Stimulated activated naive CD8-positive, alpha-beta T cell treated with anti-CD3 and anti-CD28 coated beads, Interleukin-15, amount 100 ng/mL, for 72 hours (primary cell): ENCODE data around the gene XRCC6.

ENCODE experiments used
- ATAC-seq: fragments of 150-1000 bp; cut with Tn5 transposase; 2 replicates; pipeline ENCODE4 v1.10.0; 2021; ENCODE audit warnings: mild to moderate bottlenecking, moderate library complexity
- DNase-seq, 2 donors: peaks; one replicate each; pipeline ENCODE4 v3.0.0; 2021 to 2022
- H3K27ac Mint-ChIP-seq, 2 donors: one replicate each; pipeline ENCODE4 v1.8.0; 2022; ENCODE audit warnings: mild to moderate bottlenecking in 2 of 2, mixed read lengths in 2 of 2, moderate library complexity in 2 of 2
- H3K27me3 Mint-ChIP-seq: one replicate; pipeline ENCODE4 v1.8.0; 2022; ENCODE audit warnings: mixed read lengths
- H3K4me1 Mint-ChIP-seq: one replicate; pipeline ENCODE4 v1.8.0; 2022; ENCODE audit warnings: mild to moderate bottlenecking, mixed read lengths
- H3K4me3 Mint-ChIP-seq, 2 donors: one replicate each; pipeline ENCODE4 v1.8.0; 2022; ENCODE audit warnings: mild to moderate bottlenecking in 2 of 2, mixed read lengths in 2 of 2, moderate library complexity in 1 of 2
- H3K9me3 Mint-ChIP-seq, 2 donors: one replicate each; pipeline ENCODE4 v1.8.0; 2022; ENCODE audit warnings: mixed read lengths in 2 of 2

XRCC6 gene

DNA sequence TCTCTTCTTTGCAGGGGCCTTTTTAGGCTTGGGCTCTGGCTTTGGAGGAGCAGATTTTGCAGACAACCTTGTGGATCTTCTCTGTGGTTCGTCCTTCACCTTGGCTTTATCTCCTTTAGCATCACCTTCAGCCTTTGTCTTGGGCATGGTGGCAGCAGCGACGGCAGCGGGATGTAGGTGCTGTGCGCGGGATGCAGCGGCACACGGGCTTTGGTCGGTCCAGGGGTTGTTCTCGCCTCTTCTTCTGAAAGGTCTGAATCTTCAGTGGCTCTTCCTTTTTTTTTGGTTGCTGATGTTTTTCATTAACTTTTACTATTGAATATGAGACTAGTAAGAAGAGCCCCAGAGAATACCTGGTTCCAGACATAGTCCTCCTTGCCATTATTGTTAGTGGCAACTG lies 88.2 kb downstream of the XRCC6 start:
- no peaks in the 10 kb centered on the region for H3K4me1 Mint-ChIP-seq
- H3K27ac Mint-ChIP-seq: no peak overlapping the region
- H3K27me3 Mint-ChIP-seq: no peaks in the 10 kb centered on the region
- no peaks in the 10 kb centered on the region for H3K9me3 Mint-ChIP-seq
- no peak overlapping the region for H3K4me3 Mint-ChIP-seq
- DNase-seq: no peak
- ATAC-seq: no peak

- no peaks in the 10 kb centered on the region for H3K9me3 Mint-ChIP-seq
- no peak overlapping the region for H3K27ac Mint-ChIP-seq
- no peak for DNase-seq
- H3K4me3 Mint-ChIP-seq: no peak overlapping the region
- H3K27me3 Mint-ChIP-seq: no peaks in the 10 kb centered on the region
- H3K4me1 Mint-ChIP-seq: no peaks in the 10 kb centered on the region
- ATAC-seq: no peak
Measured at GRCh38 chr22:41713004-41713403, 91.9 kb downstream of the XRCC6 start.
